ENCODE measurements around the gene EFEMP2.

EFEMP2 gene

DNA sequence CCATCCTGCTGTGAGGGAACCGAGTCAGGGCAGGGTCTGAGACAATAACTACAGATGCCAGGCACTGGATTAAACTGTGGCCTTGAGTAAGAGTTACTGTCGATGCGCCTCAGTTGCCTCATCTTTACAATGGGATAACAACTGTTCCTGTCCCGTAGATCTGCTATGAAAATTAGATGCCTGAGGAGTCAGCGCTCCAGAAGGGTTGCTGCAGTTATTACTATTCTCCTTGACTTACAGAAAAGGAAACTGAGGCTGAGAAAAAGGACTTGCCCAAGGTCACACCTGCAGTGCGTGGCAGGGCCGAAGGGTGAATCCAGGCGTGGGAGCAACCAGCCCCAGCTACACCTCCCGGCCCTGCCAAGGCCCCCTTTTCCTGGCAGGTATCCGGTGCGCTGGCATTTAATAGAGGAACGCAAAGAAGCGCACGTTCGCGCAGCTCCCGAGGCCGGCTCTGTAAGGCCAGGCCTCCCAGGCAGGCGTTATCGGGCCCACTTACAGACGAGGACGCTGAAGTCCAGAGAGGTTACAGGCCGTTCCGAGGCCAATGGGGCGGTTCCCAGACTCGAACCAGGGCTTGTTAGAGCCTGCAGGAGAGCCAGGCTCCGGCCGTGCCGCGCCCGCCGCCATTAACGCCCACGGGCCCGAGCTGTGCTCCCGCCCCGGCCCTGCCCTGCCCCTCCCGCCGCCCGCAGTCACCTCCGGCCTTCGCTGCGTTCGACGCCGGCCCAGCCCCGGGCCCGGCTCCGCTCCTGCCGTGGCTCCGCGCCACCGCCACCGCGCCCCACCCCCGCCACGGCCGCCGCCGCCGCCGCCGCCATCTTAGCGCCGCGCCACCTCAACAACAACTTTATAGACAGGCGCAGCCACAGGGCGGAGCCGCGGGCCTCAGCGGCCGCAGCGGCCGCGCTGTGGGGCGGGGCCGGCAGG is 45.9 kb upstream of the EFEMP2 start, which contains the start of gene C11orf68:
Gene C11orf68, minus strand, starts transcription at position 852 of the 930 bp plus-strand sequence. Its CDS starts 31 bp downstream, at position 821.
- H3K27ac ChIP-seq: peak within 1 kb of the TSS; percentile 83
- TF ChIP-seq CTCF (IDR thresholded peaks at IDR 0.05) (no peak), ZFX (IDR thresholded peaks at IDR 0.05; ENCODE audit: borderline replicate concordance) (no peak)

DNA sequence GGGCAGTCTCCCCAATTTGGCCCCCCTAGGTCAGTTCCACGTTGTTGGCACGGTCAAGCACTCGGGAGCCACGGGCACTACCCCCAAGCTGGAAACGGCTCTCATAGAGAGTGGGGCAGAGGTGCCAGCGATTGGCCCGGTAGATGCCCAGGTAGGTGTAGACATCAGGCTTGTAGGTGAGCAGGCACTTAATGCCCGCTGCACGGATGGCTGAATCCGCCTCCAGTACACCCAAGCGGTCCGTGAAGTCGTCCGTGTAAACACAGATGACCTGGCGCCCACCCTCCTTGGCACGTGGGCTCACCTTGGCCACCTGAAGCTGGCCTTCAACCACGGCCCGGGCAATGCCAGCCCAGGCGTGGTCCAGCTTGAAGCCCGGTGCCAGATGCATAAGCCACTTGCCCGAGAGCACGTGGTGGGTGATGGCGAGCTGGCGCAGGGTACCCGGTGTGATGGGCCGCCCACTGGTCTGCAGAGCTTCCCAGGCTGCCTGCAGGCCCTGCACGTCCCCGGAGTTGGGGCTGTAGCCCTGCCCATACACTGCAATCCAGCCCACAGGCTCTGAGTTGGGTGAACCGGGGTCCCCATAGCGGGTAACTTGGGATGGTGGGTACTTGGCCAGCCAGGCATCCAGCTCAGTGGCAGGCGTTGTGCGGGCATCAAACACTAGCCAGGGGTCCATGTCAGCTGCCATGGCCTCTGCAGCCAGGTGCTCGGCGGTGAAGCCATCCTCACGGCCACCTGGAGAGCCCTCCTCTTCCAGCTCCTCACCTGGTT is 45.0 kb upstream of the EFEMP2 start:
- TF ChIP-seq CTCF (IDR thresholded peaks at IDR 0.05) (no peak), ZFX (IDR thresholded peaks at IDR 0.05; ENCODE audit: borderline replicate concordance) (no peak)

DNA sequence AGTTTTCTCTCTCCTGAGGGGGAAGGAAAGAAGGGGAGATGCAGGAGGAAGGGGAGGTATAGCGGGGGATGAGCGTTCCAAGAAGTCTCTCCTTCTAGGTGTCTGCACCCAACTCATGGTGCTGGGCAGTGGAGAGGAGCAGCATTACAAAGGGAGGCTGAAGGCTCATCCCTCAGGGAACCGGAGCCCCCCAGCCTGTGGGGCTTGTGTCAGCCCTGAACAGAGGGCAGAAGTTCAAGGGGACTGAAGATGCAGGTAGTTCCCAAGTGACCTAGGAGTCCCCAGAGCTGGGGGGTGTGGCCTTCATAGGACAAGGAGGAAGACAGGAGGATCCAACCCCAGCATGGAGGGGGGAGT is 44.5 kb upstream of the EFEMP2 start:
- TF ChIP-seq CTCF (IDR thresholded peaks at IDR 0.05) (no peak), ZFX (IDR thresholded peaks at IDR 0.05; ENCODE audit: borderline replicate concordance) (no peak)
- no peak overlapping the region for H3K27ac ChIP-seq

More for the DNA sequence above, 45.0 kb upstream of the EFEMP2 start:
- peak overlapping the region; percentile 83 for H3K27ac ChIP-seq

DNA sequence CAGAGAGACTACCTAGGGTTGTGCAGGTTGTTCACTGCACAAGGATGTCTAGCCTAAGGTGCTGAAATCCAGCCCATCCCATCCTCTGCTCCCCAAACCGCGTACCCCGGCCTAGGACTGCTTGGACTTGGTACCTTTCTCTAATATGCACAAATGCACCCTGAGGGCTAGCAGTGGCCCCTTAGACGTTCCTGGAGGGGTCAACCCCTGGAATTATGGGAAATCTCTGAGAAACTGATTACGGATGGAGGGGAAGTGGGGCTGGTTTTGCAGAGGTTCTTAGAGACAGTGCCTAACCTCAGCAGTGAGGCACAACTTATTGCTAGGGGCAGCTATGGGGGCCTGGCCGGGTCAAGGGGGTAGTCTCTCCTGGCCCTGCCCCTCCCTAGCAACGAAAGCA is 43.8 kb upstream of the EFEMP2 start:
- no peak overlapping the region for H3K27ac ChIP-seq
- TF ChIP-seq ZFX (IDR thresholded peaks at IDR 0.05; ENCODE audit: borderline replicate concordance) (no peak), CTCF (IDR thresholded peaks at IDR 0.05) (no peak)

- no peak for TF ChIP-seq CTCF (IDR thresholded peaks at IDR 0.05)
- TF ChIP-seq ZFX (IDR thresholded peaks at IDR 0.05; ENCODE audit: borderline replicate concordance): no peak
- H3K27ac ChIP-seq: no peak overlapping the region
These were observed 43.2 kb upstream of the EFEMP2 start for GRCh38 chr11:65915821-65916251.

GRCh38 chr11:65915101-65915820 is 42.7 kb upstream of the EFEMP2 start:
- no peak for TF ChIP-seq CTCF (IDR thresholded peaks at IDR 0.05)
- no peak for TF ChIP-seq ZFX (IDR thresholded peaks at IDR 0.05; ENCODE audit: borderline replicate concordance)
- H3K27ac ChIP-seq: no peak overlapping the region

Data from 22Rv1 (cell line).